Measurements from ENCODE around the gene NIPBL.

DNA sequence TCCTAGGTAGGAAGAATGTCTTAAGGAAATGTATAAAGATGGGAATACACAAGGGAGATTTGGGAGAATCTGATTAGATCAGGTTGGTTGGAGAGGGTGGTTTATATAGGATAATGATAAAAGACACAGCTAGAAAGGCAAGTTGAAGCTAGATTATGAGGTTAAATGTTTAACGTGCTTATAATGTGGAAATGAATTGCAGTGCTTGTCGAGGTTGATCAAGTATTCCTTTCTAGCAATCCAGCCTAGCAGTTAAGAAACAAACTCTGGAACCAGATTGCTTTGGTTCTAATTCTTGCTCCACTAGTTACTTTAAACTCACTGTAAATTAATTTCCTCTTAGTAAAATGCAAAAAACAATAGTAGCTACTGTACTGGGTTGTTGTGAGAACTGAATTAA, 76.5 kb downstream of the NIPBL start:
- TF ChIP-seq EZH2 (IDR thresholded peaks at IDR 0.05; ENCODE audit: borderline replicate concordance), result no peak
- TF ChIP-seq, protein P1, sequence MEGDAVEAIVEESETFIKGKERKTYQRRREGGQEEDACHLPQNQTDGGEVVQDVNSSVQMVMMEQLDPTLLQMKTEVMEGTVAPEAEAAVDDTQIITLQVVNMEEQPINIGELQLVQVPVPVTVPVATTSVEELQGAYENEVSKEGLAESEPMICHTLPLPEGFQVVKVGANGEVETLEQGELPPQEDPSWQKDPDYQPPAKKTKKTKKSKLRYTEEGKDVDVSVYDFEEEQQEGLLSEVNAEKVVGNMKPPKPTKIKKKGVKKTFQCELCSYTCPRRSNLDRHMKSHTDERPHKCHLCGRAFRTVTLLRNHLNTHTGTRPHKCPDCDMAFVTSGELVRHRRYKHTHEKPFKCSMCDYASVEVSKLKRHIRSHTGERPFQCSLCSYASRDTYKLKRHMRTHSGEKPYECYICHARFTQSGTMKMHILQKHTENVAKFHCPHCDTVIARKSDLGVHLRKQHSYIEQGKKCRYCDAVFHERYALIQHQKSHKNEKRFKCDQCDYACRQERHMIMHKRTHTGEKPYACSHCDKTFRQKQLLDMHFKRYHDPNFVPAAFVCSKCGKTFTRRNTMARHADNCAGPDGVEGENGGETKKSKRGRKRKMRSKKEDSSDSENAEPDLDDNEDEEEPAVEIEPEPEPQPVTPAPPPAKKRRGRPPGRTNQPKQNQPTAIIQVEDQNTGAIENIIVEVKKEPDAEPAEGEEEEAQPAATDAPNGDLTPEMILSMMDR (IDR thresholded peaks at IDR 0.05; ENCODE audit: poor library complexity), result no peak
- TF ChIP-seq EZH2phosphoT487 (IDR thresholded peaks at IDR 0.05; ENCODE audit: low read depth, severe bottlenecking, unreplicated experiment), result no peak

All from hepatocyte (in vitro differentiated cells).